GM19351 (cell line): Measurements from ENCODE around the gene CNIH3.

Experiments
- ATAC-seq: cut with Tn5 transposase; IDR thresholded peaks from one replicate; pipeline ENCODE4 v1.9.1; 2021; ENCODE audit warnings: mild to moderate bottlenecking, moderate library complexity; ENCODE audit not compliant: unreplicated experiment

CNIH3 gene

GRCh38 chr1:224767676-224768075 is 151.6 kb downstream of the CNIH3 start:
- no peak for ATAC-seq

DNA sequence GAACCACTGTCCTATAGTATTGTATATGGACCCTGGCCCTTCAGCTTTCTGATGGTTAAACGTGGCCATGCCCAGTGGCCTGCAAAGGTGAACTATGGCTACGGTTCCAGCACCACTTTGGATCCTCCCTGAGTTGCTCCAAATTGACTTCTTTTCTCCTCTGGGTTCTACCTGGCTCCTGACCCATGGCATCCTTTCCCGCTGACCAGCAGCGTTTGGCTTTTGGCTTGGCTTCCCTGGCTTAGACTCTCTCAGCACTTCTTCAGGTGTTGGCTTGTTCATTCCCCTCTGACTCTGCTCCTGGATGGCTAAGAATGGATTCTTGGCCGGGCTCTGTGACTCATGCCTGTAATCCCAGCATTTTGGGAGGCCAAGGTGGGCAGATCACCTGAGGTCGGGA is 152.9 kb downstream of the CNIH3 start:
- no peak for ATAC-seq

DNA sequence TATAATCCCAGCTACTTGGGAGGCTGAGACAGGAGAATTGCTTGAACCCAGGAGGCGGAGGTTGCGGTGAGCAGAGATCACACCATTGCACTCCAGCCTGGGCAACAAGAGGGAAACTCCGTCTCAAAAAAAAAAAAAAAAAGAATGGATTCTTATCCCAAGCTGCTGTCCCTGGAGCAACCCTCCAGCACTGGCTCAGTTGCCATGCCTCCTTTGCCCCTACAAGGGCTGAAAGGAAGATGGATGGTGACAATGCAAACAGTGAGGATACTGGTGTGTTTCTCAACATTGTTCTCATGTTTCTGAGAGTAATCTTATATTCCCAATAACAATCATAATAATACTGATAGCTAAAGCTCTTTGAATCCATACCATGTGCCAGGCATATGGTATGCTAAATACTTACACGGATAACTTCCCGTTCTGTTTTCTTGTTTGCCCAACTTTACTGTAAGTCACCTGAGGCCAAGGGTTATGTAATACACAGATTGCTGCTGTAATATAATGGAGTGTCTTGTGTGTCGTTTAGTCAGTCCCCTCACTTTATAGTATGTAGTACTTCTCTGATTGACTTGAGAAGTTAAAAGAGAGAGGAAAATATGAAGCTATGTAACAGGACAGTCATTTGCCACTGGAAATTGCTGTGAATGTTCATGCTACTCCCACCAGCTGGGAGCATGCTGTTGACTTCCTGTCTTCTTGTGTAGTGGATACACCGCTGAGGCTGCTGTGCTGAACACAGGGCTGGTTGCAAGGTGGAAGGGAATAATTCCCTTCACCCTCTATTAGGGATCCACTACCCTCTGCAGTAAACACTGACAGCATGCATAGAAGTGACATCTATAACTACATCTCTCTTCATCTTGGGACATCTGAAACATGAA is 153.6 kb downstream of the CNIH3 start:
- no peak for ATAC-seq

DNA sequence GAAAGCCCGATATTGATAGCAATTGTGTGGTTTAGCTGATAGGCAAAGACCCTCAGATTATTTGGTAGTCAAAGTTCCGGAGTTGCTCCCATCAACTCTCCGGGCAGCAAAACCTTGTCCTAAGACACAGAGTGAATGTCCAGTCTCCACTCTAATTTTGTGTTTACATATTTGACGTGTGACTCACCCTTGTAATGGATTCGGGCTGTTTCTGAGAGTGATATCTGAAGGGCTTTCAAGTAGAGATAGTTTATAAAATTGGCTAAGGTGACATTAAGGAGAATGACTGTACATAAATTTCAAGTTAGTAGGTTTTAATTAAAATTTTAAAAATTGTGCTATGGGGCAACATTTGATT is 154.2 kb downstream of the CNIH3 start:
- ATAC-seq = no peak

GRCh38 chr1:224773646-224774045 is 157.5 kb downstream of the CNIH3 start:
- ATAC-seq = no peak

DNA sequence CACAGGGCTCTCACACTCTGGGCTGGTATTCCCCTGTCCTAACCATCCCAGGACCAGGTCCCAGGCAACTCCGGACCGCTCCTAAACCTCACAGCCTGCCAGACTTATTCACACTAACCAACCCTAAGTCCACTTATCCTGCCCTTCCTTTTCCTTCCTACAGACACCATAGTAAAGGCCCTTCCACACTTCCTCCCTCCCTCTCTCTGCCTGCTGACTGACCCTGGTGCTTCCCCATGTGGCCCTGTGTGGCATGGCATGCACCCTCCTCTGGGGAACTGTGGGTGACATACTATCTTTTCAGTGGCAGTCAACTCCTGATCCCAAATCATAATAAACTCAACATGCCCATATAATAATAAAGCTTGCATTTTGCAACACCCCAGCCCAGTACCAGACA is 158.3 kb downstream of the CNIH3 start:
- ATAC-seq = peak; percentile 76

DNA sequence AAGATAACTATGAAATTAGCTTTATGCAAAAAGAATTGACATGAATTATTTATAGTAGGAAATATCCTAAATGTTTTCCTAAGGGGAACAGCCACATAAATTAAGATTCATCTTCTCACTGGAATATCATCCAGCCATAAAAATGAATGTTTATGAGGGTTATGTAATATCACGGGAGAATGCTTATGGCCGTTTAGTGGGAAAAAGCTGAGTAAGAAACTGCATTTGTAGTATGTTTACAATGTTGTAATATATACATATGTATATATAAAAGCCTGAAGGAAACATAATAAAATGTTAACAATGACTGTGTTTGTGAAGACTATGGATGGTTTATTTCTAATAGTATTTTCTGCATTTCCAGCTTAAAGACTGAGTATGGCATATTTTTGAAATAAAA is 161.1 kb downstream of the CNIH3 start:
- ATAC-seq = no peak

- ATAC-seq = no peak
These were observed 163.4 kb downstream of the CNIH3 start for GRCh38 chr1:224779536-224779935.

GRCh38 chr1:224780736-224781135 is 164.6 kb downstream of the CNIH3 start:
- no peak for ATAC-seq

DNA sequence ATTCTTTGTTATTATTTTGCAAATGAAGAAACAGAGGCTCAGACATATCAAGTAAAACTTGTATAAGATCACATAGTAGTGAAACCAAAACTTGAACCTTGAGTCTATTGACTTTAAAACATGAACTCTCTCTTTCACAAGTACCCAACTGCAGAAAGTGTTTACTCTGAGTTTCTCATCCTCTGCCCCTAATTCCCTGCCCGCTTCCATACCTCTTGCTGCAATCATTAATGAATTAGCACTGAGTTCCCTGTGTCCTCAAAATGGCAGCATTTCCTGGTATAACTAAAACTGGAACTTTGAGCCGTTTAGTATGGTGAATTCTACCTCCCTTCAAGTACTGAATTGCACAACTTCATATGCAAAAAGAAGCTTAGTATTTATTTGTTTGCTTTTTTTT is 165.7 kb downstream of the CNIH3 start:
- peak; percentile 63 for ATAC-seq

GRCh38 chr1:224782281-224783000 is 166.3 kb downstream of the CNIH3 start:
- ATAC-seq = peak; percentile 1

DNA sequence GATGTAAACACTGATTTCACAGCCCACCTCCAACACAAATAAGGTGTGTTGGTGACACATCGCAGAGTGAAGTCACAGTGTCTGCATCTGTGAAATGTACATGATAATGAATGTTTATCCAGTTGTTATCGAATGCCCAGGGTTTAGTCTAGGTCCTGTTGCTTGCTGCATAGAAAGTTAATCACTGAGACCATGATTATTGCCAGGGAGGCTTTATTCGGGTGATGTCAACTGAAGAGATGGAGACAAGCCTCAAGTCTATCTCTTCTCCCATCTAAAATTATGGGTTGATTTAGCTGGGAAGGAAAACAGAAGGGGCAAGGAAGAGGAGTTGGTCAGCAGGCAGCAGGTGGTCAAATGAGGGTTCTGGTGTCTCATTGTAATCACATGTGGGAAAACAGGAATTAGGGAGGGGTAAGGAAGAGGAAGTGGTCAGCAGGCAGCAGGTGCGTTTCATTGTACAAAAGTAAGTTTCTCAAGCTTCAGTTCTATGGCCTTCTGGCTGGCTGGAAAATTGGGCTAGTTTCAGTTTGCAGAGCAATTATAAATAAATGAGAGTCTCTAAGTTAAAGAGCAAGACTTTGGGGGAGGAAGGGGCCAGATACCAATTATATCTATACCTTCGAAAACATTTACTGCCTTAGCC is 167.0 kb downstream of the CNIH3 start:
- peak; percentile 58 for ATAC-seq

GRCh38 chr1:224784265-224785039 is 168.3 kb downstream of the CNIH3 start:
- ATAC-seq = no peak

GRCh38 chr1:224785040-224785328 is 168.9 kb downstream of the CNIH3 start:
- ATAC-seq = no peak

DNA sequence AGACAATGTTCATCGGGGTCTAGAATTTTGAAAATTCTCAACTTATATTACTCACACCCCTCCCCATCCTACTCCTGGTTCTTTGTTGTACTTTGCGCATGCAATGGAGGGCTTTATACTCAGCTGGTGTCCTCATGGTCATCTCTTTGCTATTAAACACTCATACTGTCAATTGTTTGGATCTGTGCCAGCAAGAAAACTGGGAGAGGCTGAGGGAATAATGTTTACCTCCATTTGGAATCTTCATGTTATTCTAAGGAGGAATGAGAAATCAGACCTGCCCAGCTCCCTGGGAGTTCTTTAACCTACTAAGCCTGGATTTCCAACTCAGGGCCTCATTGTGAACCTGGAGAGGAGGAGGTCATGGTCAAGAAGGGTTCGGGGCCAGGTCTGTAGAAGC is 169.5 kb downstream of the CNIH3 start:
- no peak for ATAC-seq

GRCh38 chr1:224786533-224787250 is 170.6 kb downstream of the CNIH3 start:
- ATAC-seq = no peak

GRCh38 chr1:224789311-224789710 is 173.2 kb downstream of the CNIH3 start:
- ATAC-seq = no peak
